HG03045 (cell line): ENCODE results near the gene UNC13B.

ENCODE experiments used
- ATAC-seq: cut with Tn5 transposase; IDR thresholded peaks from one replicate; pipeline ENCODE4 v1.9.1; 2021; ENCODE audit warnings: mild to moderate bottlenecking, moderate library complexity; ENCODE audit not compliant: unreplicated experiment

The UNC13B gene

GRCh38 chr9:35415402-35416097 lies 253.7 kb downstream of the UNC13B start:
- ATAC-seq: no peak

DNA sequence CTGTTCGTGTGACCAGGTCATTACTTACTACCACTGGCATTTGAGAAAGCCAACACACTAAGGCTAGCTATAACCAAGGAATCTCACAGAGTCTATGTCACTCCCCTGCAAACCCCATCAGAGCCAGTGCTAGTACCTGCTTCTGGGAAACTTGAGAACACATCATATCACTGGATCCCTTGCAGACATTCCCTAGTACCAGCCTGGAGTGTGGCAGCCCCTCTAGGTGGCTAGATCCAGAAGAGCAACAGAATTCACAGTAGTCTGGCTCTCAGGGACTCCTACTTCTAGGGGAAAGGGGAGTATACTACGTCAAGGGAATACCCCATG lies 254.3 kb downstream of the UNC13B start:
- no peak for ATAC-seq

DNA sequence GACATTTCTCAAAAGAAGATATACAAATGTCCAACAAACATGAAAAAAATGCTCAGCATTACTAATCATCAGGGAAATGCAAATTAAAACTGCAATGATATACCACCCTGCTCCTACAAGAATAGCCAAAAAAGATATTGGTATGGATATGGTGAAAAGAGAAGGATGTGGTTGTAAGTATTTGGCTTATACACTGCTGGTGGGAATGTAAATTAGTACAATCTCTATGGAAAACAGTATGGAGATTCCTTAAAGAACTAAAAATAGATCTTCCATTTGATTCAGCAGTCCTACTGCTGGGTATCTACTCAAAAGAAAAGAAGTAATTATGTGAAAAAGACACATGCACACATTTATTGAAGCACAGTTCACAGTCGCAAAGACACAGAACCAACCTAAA lies 260.5 kb downstream of the UNC13B start:
- no peak for ATAC-seq

GRCh38 chr9:35422753-35423152 lies 260.9 kb downstream of the UNC13B start:
- no peak for ATAC-seq

- ATAC-seq: no peak
Observed at GRCh38 chr9:35423499-35423898, 261.7 kb downstream of the UNC13B start.

DNA sequence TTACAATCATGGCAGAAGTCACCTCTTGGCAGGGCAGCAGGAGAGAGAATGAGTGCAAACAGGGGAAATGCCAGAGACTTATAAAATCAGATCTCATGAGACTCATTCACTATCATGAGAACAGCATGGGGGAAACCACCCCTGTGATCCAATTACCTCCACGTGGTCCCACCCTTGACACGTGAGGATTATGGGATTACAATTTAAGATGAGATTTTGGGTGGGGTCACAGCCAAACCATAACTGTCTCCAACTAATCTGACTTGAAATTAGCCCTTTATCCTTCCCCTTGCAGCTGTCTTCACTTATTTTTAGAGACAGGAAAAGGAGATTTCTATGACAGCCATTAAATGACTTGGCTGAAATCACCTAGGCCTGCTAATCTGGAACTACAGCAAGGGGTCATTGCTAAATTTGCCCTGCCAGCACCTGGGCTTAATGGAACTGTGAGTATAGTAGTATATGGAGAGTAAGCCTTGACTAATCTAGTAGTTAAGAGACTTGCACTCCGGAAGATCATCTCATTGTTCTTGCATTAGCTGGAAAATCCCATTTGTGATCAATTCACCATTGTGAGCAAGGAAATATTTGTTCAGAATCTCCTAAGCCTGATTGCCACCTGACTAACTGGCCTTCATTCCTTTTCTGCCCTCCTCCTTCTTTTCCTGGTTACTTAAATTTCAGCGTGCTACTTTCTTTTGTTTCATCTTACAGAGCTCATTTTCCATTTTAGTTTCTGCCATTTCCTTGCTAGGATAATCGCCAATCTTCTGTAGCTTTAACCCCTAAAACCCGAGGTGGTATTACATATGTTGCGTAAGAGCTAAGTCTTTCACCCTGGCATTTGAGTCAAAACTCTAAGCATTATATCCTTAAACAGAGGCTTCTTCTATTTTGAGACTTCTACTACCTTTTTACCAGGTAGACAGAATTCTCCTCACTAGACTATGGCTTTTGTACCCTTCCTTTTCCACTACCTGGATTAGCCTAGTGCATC lies 262.8 kb downstream of the UNC13B start:
- no peak for ATAC-seq

DNA sequence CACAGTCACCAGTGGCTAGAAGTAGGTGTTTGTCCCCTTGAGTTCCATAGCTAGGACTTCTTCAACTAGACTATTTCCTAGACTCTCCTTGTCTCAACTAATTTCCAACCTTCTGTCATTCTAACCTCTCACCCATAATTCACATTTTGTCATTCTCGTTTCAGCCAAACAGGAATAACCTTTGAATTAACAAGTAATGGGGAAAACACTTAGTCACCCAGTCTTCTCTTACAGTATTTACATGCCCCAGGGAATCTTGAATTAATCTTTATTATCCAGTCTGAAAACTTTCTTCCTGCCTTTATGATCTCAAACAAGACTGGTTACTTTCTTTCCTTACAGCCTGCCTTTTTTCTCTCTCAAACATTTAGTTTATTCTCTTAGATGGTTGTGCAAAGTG lies 264.8 kb downstream of the UNC13B start:
- no peak for ATAC-seq

GRCh38 chr9:35431467-35431866 lies 269.7 kb downstream of the UNC13B start:
- no peak for ATAC-seq

GRCh38 chr9:35432076-35432475 lies 270.3 kb downstream of the UNC13B start:
- no peak for ATAC-seq

- ATAC-seq: no peak
Observed at GRCh38 chr9:35436933-35437332, 275.1 kb downstream of the UNC13B start.

- no peak for ATAC-seq
Observed at GRCh38 chr9:35446012-35446411, 284.2 kb downstream of the UNC13B start.

DNA sequence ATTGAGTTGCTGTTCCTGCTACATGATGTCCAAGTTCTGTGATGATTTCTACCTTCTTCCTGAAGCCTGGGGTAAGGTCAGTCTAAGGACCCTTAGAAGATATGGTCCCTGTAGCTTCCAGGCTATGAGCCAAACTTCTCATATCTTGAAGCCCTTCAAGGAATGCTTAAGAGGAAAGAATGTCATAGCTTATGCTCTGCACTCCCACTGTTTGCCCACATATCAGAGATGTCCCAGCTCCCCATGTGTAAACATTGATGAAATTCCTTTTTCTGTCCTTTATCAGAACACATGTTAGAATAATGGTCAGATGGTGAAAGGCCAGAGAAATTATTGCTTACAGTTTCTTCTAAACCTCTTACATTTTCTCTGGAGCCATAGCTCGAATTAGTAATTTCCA lies 286.7 kb downstream of the UNC13B start:
- ATAC-seq: no peak

DNA sequence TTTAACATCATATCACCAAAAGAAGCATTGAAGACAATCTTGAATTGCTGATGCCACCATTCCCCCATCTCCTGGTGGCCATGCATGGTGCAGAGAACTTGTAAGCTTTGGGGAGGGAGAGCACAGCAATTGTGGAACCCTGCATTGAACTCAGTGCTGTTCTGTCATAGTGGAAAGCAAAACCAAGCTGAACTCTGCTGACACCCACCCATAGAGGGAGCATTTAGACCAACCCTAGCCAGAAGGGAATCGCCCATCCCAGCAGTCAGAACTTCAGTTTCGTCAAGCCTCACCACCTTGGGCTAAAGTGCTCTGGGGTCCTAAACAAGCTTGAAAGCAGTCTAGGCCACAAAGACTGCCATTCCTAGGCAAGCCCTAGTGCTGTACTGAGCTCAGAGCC lies 290.7 kb downstream of the UNC13B start:
- ATAC-seq: no peak

GRCh38 chr9:35453786-35454185 lies 292.0 kb downstream of the UNC13B start:
- no peak for ATAC-seq
